PC-9 (cell line): ENCODE measurements around the gene TMEM44.

Source experiments
- CTCF ChIP-seq: fragments of 200-600 bp; sonication (generic); conservative IDR thresholded peaks from 2 replicates; pipeline ENCODE4 v1.6.1; 2017; ENCODE audit warnings: mixed run types, antibody characterized with exemption, mild to moderate bottlenecking, moderate library complexity
- EZH2 ChIP-seq: fragments of 200-600 bp; sonication (generic); IDR thresholded peaks from 2 replicates; pipeline ENCODE4 v1.8.0; 2017; ENCODE audit warnings: antibody characterized with exemption, low read depth

GRCh38 chr3:194573680-194574437, 59.4 kb downstream of the TMEM44 start:
- TF ChIP-seq CTCF (peak; percentile 63), EZH2 (no peak)
